Testis (tissue), 5 donors: ENCODE results near the gene KIF25. TPM values are rescaled to one million over a fixed set of nuclear protein-coding genes. Genes with fewer than 3 reads are reported as not detected.

Experiments used
- DNase-seq: peaks from one replicate; pipeline ENCODE4 v3.0.0-alpha.2; 2019
- H3K27ac ChIP-seq, 2 donors: fragments of 200-600 bp; sonication (generic); one replicate each; pipeline ENCODE4 v1.5.1; 2019
- H3K27me3 ChIP-seq: fragments of 200-600 bp; sonication (generic); one replicate; pipeline ENCODE4 v1.5.1; 2019
- H3K36me3 ChIP-seq: fragments of 200-600 bp; sonication (generic); one replicate; pipeline ENCODE4 v1.5.1; 2017; ENCODE audit warnings: low read depth; ENCODE audit errors: missing control alignments
- H3K4me1 ChIP-seq: fragments of 200-600 bp; sonication (generic); one replicate; pipeline ENCODE4 v1.5.1; 2019
- H3K4me3 ChIP-seq, 2 donors: fragments of 200-600 bp; sonication (generic); one replicate each; pipeline ENCODE4 v1.5.1; 2017 to 2019
- H3K9me3 ChIP-seq: fragments of 200-600 bp; sonication (generic); one replicate; pipeline ENCODE4 v1.5.1; 2017
- POLR2A ChIP-seq: fragments of 450-650 bp; IDR thresholded peaks from one replicate; pipeline ENCODE4 v1.6.1; 2017; ENCODE audit warnings: antibody characterized with exemption, mild to moderate bottlenecking, moderate library complexity
- WGBS, 2 donors: methylation state at CpG; one replicate each; pipeline ENCODE4 v1.1.5; 2018; 5-methylcytosine and 5-hydroxymethylcytosine counted together
- intact Hi-C: fragments of 100-400 bp; cut with DNase I; formaldehyde crosslinking; loops from one replicate; pipeline ENCODE4 v1.15.1; 2023; ENCODE audit warnings: low total_unique reads
- long read RNA-seq, 2 donors: transcript quantifications; one replicate each; lab custom pipeline, GENCODE V29; 2026
- polyA plus RNA-seq: library from polyadenylated mRNA; stranded (reverse); fragments of 350-450 nt; fragmentation: Illumina TruSeq; extraction: RNeasy Lipid Tissue Mini Kit (QIAGEN cat#74804); gene quantifications from one replicate; pipeline ENCODE4 v1.2.3, GENCODE V29; 2014; ENCODE audit warnings: low read depth, low replicate concordance; ENCODE audit not compliant: insufficient read depth
- total RNA-seq, 2 donors: library from RNA; depleted of rRNA; stranded (reverse); fragments of >200 nt; gene quantifications; one replicate each; pipeline ENCODE4 v1.2.3, GENCODE V29; 2016
- TF ChIP-seq, protein P1 (sequence below), 3 experiments: fragments of 450-650 bp in 2 of 3; fragments of 200-600 bp in 1 of 3; sonication (generic) in 1 of 3; IDR thresholded peaks; one replicate each; pipeline ENCODE4 v1.5.1; 2016 to 2019; ENCODE audit warnings: antibody characterized with exemption in 3 of 3, mild to moderate bottlenecking in 2 of 3, moderate library complexity in 1 of 3

The KIF25 gene, protein sequence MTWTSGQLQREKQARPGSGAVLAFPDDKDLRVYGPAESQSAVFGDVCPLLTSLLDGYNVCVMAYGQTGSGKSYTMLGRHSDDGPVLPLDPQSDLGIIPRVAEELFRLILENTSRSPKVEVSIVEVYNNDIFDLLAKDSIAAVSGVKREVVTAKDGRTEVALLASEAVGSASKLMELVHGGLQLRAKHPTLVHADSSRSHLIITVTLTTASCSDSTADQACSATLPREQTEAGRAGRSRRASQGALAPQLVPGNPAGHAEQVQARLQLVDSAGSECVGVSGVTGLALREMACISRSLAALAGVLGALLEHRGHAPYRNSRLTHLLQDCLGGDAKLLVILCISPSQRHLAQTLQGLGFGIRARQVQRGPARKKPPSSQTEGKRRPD
- total RNA-seq (1 to 10 TPM; 1.6 to 5.0 TPM), polyA plus RNA-seq (1.1 TPM)
- long read RNA-seq, donor 1 = 0 reads
- long read RNA-seq, donor 2 = 0 reads

DNA sequence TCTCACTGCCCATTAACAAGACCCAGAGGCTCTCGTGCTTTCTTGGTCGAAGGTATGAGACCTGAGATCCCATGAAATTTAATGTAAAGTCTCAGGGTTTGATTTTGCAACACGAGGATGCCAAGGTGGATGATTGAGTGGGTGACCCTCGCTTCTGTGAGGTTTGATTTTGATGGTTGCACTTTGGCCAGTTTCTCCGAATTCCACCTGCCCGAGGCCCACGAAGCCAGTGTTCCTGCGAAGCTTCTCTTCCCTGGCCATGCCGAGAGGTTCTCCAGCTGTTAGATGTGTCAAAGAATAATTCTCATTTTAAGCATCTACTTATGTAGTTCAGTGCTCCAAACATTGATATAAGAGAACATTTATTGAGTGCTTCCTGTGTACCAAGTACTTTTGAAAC is at the start of gene KIF25:
TSS of gene KIF25 (plus strand) at position 30 of the 400 bp plus-strand sequence. CDS start 31,915 bp downstream, outside the sequence.
- no peaks in the 10 kb centered on the region for H3K9me3 ChIP-seq
- no peak within 1 kb of the TSS for H3K27ac ChIP-seq
- no peak for TF ChIP-seq POLR2A
- TF ChIP-seq, protein P1, sequence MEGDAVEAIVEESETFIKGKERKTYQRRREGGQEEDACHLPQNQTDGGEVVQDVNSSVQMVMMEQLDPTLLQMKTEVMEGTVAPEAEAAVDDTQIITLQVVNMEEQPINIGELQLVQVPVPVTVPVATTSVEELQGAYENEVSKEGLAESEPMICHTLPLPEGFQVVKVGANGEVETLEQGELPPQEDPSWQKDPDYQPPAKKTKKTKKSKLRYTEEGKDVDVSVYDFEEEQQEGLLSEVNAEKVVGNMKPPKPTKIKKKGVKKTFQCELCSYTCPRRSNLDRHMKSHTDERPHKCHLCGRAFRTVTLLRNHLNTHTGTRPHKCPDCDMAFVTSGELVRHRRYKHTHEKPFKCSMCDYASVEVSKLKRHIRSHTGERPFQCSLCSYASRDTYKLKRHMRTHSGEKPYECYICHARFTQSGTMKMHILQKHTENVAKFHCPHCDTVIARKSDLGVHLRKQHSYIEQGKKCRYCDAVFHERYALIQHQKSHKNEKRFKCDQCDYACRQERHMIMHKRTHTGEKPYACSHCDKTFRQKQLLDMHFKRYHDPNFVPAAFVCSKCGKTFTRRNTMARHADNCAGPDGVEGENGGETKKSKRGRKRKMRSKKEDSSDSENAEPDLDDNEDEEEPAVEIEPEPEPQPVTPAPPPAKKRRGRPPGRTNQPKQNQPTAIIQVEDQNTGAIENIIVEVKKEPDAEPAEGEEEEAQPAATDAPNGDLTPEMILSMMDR (IDR thresholded peaks at IDR 0.05) = no peak
- no peaks in the 10 kb centered on the region for H3K27me3 ChIP-seq
- H3K36me3 ChIP-seq = no peaks in the 10 kb centered on the region
- no peak within 1 kb of the TSS for H3K4me3 ChIP-seq
- no peaks in the 10 kb centered on the region for H3K4me1 ChIP-seq
- WGBS, 2 donors = 37 to 57% methylated on average over 9 of the region's 9 CpGs
- intact Hi-C loops = no loop called here
- no peak for DNase-seq

DNA sequence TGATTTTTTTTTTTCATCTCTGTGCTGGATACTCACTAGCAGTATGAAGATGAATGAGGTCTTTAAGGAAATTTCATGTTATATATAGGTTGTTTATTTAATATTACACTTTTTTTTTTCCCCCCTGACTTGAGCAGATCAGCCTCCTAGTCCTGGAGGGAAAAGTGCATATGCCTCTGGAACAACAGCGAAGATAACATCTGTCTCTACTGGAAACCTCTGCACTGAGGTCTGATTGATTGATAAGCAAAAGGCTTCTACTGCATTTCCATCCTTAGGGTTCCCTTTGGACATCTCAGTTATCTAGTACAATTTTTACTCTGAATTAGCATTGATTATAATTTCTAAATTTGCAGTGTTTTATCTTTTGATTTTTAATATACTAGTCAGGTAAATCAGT is 49.8 kb upstream of the KIF25 start:
- H3K36me3 ChIP-seq = no peaks in the 10 kb centered on the region

DNA sequence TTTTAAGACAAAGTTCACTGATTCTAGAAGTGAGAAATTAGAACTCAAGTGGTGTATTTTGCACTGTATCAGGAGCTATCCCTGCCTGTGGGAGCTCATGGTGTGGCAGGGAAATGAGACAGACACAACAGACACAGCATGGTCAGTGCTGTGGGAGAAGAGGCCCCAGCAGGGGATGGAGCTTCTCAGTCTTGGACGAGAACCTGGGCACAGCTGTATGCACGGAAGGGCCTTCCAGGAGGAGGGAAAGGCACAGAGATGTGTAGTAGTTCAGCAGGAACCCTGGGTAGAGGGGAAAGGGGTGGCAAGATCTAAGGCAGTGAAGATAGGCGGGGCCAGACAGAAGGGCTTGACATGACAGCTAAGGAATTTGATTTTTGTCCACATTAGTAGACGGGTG is 48.8 kb upstream of the KIF25 start:
- Histone ChIP-seq H3K4me3 (no peak overlapping the region), H3K9me3 (no peaks in the 10 kb centered on the region), H3K27ac (no peak overlapping the region), H3K4me1 (no peaks in the 10 kb centered on the region), H3K36me3 (no peaks in the 10 kb centered on the region), H3K27me3 (no peaks in the 10 kb centered on the region)
- DNase-seq = no peak
- 89% methylated on average over 4 of the region's 4 CpGs for WGBS, 2 donors
- intact Hi-C loops = no loop called here
- TF ChIP-seq, protein P1 (IDR thresholded peaks at IDR 0.05) = no peak
- TF ChIP-seq POLR2A = no peak

More for the DNA sequence above, 49.8 kb upstream of the KIF25 start:
- TF ChIP-seq POLR2A = no peak
- TF ChIP-seq, protein P1 (IDR thresholded peaks at IDR 0.05) = no peak
- Histone ChIP-seq H3K4me3 (no peak overlapping the region), H3K9me3 (no peaks in the 10 kb centered on the region), H3K4me1 (no peaks in the 10 kb centered on the region), H3K27ac (no peak overlapping the region), H3K27me3 (no peaks in the 10 kb centered on the region)
- 98 to 100% methylated on average over 1 of the region's 1 CpG for WGBS, 2 donors
- intact Hi-C loops = no loop called here
- no peak for DNase-seq

DNA sequence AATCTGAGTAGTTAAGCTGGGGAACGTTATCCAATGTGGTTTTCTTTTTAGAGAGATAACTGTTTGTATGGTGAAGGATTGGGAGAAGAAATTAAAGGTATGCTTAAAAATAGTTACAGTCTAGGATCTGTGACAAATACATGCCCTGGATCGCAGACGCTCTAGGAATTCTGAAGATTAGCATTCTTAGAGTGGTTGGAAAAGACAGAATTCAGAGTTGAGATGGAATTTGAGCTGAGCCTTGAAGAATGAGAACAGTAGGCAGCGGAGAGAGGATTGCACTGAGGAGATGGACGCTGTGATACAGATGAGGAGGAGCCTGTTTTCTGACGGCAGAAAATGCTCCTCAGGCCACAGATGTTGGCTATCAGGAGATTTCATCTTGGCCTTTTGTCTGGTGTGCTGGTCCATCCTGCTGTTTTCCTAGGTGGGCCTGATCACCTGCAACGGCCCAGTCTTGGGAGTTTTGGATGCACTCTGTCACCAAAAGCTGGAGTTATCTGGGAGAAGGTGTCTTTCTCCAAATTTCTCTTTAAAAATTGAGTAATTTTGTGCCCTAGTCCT is 48.3 kb upstream of the KIF25 start:
- no peaks in the 10 kb centered on the region for H3K4me1 ChIP-seq
- H3K4me3 ChIP-seq = no peak overlapping the region
- no peak overlapping the region for H3K27ac ChIP-seq
- no peak for DNase-seq
- H3K27me3 ChIP-seq = no peaks in the 10 kb centered on the region
- no peak for TF ChIP-seq POLR2A
- TF ChIP-seq, protein P1 (IDR thresholded peaks at IDR 0.05) = no peak
- WGBS, 2 donors = 84% methylated on average over 7 of the region's 7 CpGs
- H3K9me3 ChIP-seq = no peaks in the 10 kb centered on the region
- intact Hi-C loops = no loop called here
- H3K36me3 ChIP-seq = no peaks in the 10 kb centered on the region
